NCI-H187 (cell line): Measurements from ENCODE around the gene SPATA12.

ENCODE experiments used
- DNase-seq, 2 experiments: peaks; one replicate each; lab custom pipeline; 2025; lab: John Stamatoyannopoulos, UW

Gene SPATA12

DNA sequence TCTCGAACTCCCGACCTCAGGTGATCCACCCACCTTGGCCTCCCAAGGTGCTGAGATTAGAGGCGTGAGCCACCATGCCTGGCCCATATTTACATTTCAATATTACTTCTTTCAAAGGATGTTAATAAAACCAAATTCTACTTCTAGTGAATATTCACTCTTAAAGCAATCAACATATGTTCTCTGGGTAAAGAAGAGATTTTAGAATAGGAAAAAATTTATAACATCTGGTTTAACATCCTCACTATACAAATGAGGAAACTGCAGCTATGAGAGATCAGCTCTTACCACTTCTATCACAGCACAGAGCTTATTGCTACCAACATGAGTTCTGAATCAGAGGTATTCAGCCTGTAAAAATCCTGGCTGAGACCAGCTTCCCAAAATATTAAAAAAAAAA is 56.0 kb downstream of the SPATA12 start:
- DNase-seq, result no peak

DNA sequence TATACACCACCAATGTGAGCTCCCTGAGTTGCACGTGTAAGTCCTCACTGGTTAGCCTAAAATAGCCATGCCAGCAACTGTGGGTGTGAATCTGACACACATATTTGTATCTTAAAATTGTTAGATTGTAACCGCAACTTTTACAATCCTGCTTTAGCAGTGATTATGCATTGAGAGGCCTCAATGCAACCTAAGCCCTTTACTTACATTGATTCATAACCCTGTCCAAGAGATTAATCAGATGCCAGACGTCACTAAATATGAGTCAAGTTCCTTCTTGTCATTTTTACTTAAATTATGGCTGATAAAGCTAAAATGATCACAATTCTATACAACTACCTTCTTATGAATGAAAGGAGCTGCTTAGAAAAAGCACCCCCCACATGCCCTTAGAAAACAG is 57.8 kb downstream of the SPATA12 start:
- no peak for DNase-seq

DNA sequence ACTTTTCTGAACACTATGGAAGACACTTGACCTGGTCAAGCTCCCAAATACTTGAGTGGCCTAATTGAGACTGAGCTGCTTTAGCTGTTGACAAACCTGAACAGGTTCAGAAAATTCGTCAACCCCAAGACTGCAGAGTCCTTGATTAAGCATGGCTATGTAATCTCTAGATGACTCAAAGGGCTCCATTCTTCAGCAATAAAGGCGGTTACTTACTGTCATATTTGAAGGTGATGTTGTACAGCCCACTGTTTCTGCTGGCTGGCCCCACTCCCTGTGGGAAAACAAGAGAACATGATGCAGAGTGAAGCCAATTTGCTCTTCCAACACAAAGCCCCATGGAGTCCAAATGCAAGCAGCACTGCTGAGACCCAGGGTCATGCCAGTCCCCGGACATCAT is 59.6 kb downstream of the SPATA12 start:
- no peak for DNase-seq

DNA sequence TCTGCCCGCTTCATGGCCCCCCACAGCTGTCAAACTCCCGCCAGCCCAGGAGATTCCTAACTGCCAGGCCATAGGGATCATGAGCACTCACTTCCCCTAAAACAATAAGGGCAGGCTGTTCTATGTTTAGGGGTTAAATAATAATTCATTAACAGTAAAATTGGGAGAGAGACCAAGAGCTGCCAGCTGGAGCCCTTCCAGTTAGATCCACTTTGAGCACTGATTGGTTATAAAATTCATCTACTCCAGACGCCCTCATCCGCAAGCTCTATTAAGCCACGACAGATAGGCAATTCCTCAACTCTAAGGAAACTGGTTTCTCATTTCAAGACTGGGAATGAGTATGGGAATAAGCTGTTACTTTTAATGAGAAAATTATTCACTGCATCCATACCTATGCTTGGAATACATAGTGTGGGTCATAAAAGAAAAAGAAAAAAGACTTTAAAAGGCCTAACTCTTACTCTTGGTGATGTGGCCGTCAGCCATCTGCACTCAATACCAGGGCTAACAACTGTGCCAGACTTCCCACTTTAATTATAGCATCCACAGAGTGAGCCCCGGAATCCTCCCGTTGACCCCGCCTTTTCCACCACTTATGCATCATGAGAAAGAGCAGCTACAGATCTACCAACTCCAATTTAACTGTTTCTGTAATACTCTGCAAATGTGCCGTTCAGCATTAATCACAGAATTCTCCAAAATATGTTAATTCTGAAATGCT is 60.1 kb downstream of the SPATA12 start:
- no peak for DNase-seq
